AML-193 (cell line): ENCODE results near the gene CCL4.
"Not testable (repeated sequence)": the region's sequence is repeated elsewhere in the genome, so short reads cannot be mapped to it uniquely, and the experiment has no call there.

Source experiments
- DNase-seq, 2 experiments: peaks; one replicate each; lab custom pipeline; 2025; lab: John Stamatoyannopoulos, UW

CCL4 gene

DNA sequence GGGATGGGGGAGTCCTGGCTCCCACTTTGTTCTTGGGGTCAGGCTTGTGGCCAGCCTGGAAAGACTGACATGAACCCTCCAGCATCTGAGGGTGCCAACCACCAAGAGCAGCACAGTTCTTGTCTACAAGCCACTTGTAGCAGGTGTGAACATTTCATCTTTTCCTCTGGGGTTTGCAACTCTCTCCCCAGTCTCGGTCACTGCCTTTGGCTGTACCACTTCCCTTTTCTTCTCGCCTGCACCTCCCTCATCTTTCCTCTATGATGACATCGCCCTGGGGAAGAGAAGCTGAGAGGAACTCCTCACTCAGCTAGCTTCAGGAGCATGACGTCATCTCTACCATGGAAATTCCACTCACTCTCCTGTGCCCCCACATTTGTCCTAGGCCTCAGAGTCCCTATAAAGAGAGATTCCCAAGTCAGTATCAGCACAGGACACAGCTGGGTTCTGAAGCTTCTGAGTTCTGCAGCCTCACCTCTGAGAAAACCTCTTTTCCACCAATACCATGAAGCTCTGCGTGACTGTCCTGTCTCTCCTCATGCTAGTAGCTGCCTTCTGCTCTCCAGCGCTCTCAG lies at the start of gene CCL4:
Gene CCL4 (plus strand): TSS at position 427 of the 575 bp plus-strand sequence. CDS start 79 bp downstream, at position 506.
- DNase-seq, result peak; percentile 70 to 79

DNA sequence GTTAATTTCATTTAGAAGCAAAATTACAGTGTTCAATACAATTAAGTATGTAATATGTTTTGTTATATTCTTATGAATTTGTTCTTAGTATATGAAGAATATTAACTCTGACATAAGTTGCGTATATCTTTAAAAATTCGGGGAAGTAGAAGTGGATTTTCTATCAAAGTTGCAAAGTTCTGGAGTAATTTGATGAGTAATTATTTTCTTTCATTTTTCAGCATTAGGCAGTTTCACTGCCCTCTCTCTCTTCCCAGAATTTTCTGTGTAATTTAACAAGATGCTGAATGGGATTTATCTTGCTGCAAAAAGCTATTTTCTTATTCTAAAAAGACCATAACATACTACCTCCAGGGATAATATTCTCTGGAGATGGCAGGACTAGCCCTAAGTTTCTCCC lies 48.5 kb upstream of the CCL4 start:
- DNase-seq, result no peak

DNA sequence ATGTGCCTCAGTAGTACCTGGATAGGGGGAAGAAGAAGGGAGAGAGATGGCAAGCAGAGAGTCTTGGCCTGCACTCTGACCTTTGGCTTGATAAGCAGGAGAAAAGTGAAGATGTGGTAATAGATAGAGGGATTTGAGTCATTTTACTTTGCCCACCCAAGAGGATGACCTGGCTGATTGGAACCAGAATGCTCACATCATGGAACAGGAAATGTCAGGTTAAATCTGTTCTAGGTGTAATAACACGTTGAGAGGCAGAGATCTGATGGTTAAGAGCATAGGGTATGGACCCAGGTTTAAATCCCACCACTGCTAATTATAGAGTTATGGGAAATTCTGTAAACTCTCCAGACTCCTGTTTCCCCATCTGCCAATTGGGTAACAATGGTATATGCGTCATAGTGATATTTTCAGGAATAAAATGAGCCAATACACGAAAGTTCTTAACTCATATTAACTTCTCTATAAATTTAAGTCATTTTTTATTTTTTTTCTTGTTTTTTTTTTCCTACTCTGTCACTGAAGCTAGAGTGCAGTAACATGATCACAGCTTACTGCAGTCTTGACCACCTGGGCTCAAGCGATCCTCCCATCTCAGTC lies 47.6 kb upstream of the CCL4 start:
- no peak for DNase-seq

DNA sequence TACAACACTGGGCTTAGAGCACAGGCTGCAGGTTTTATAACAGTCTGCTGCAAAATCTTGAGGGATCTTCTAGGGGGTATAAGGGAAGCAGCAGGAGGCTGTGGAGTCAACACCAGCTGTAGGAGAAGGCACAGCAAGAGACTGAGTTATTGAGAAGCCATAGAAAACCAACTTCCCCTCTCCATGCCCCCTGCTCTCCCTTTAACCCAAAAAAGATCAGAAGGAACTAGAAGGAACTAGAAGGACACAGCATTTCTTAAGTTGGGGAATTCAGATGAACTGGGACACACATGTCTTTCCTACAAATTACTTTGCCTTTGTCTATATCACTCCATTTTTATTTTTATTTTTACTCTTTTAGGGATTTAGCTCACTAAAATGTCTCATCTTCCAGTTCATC lies 45.7 kb upstream of the CCL4 start:
- no peak for DNase-seq

DNA sequence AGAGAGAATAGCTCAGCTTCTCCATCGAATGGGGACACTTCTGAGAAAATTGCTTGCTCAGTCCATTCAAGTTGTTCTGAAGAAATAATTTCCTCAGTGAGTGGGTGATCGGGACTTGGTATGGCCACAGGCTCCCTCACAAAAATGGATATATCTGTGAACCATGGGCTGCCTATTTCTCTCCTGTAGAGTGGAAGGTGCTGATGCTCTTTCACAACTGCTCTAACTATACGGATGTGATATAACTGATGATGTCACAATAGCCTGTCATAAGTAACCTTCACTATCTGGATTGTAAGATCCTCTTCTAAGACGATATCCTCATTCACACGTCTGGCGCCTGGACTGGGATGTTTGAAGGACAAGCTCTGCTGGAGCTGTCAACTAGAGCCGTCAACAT lies 44.2 kb upstream of the CCL4 start:
- DNase-seq, result no peak

DNA sequence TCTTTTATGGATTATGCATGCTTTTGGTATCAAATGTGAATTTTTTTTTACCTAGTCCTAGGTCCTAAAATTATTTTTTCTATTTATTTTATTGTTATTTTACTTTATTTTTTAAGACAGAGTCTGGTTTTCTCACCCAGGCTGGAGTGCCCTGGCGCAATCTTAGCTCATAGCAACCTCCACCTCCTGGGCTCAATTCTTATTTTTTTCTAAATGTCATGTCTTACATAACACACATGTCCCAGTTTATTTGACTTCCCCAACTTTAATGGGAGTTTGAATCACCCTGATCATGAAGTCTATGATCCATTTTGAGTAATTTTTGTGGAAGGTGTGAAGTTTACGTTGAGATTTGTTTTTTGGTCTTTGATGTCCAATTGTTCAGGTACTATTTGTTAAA lies 42.8 kb upstream of the CCL4 start:
- no peak for DNase-seq

DNA sequence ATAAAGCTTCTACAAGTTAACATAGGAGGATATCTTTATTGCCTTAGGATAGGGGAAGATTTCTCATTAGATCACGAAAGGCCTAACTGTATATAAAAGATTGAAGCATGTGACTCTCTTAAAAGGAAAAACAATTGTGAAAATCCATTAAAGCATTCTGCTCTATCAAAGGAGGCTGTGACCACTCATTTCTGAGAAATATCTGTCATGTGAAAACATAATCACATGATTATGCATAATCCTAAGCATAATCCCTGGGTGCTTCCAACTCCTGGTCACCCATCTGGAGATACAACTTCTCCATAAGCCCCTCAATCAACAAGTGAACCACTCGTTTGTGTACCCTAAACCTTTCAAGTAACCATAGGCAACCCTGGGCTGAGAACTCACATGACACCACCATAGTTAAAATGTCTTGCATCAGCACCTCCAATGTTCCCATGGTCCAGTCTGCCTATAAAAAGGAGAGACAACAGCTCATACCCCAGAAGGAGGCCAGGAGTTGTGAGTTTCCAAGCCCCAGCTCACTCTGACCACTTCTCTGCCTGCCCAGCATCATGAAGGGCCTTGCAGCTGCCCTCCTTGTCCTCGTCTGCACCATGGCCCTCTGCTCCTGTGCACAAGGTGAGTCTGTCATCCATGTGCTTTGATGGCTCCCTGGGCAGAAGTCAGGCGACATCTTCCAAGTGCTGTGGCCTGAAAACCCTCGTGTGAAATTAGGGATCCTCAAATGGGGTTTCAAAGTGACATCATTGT lies 39.7 kb upstream of the CCL4 start, which contains the start of gene CCL18:
Gene CCL18 (plus strand): TSS at position 487 of the 756 bp plus-strand sequence. CDS start 71 bp downstream, at position 558.
- no peak for DNase-seq

DNA sequence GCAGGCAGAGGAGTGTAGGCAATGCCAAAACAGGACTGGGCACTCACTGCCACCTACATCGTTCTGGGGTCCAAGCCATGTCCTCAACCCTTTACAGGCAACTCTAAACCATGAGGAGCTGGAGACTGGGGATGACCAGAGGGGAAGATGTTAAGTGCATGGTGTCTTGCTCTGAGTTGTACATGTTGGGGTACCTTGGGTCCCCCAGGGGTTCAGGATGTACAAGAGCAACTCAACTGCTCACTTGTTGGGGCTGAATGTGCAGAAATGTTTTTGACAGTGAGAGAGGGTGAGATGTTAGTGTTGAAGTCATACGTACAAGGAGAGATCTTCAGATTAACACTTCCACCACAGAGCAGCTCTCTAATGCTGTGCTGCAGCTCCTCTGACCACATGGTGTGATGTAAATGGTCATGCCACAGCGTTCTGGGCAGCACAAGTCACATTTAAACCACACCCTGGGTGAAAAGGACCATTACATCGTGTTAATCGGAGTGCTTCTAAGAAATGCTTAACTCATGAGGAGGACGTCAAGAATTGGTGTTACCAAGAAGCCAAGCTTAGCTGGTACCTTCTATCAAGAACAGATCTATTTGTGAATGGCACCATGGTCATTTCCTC lies 37.2 kb upstream of the CCL4 start:
- DNase-seq, result no peak

DNA sequence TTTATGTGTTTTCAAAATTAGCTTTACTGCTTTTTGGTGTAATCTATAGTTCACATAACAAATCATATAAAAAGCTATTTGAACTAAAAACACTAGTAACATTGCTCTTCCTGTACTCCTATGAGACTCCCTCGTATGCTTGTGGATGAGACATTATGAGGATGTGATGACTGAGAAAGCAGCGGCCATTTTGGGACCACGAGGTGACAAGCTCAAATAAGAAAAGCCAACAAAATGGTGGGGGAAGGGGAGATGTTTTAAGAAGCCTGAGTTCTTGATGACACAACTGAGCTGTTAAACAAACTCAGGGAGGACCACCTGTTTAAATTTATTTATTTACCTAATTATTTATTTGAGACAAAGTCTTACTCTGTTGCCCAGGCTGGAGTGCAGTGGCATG lies 35.1 kb upstream of the CCL4 start:
- no peak for DNase-seq

DNA sequence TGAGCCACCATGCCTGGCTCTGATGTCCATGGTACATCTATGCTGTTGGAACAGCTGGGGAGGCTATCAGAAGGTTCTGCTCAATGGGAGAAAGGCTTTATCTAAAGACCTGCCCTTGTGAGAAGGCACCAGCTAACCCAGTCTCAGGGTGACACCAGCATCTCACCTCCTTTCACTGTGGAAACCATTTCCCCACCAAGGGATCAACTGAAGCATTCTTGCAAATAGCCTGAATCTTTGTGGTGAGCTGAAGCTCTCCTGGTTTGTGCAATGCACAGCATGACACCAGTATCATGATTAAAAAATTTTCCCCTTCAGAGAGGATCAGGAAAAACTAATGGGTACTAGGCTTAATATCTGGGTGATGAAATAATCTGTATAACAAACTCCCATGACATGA lies 34.5 kb upstream of the CCL4 start:
- no peak for DNase-seq

DNA sequence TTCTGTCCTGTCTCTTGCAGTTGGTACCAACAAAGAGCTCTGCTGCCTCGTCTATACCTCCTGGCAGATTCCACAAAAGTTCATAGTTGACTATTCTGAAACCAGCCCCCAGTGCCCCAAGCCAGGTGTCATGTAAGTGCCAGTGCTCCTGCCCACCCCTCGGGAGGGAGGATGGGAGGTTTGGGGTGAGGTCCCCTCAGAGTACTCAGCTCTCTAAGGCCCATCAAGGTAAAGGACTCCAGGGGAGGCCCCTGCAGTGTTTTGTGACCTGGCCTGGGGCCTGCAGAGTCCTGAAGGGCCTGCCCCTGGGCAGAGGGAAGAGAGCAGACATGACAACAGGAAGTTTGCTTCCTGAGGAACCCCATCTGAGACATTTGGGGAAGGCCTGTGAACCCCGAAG lies 33.2 kb upstream of the CCL4 start:
- no peak for DNase-seq

DNA sequence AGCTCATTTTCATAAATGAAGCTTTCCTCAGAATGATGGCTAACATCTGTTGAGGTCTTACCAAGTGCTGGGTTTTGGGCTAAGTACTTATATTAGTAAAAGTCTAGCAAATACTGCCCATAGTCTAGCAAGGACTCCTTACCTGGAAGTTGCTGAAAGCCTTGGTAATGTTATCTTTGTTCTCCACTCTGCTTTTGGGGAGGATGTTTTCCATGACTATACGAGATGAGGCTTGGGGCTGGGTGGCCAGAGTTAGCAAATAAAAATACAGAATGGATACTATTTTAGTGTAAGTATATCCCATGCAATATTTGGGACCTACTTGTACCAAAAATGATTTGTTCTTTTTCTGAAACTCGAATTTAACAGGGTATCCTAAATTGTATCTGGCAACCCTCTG lies 31.9 kb upstream of the CCL4 start:
- no peak for DNase-seq

DNA sequence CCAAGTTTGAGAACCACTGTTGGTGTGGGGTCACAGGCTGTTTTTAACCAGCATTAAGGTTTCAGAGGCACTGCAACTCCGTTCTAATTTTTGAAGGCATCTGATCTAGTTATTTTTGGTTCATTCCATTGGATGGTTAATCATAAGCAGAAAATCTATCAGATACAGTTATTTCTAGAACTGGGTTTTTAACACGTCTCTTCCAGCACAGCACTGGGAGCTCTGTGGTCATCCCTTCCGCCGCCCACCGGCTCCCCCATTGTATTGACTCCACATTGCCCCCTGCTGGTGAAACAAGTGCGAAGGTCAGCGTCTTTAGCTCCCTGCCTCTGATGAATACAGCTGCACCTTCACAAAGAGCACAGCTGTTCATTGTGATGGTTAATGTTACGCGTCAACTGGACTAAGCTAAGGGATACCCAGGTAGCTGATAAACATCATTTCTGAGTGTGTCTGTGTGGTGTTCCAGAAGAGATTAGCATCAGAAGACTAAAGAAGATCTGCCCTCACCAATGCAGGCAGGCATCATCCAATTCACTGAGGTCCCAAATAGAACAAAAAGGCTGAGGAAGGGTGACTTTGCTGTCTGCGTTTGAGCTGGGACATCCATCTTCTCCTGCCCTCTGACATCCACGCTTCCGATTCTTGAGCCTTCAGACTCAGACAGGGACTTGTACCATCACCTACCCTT lies 31.1 kb upstream of the CCL4 start:
- peak; percentile 36 to 46 for DNase-seq

DNA sequence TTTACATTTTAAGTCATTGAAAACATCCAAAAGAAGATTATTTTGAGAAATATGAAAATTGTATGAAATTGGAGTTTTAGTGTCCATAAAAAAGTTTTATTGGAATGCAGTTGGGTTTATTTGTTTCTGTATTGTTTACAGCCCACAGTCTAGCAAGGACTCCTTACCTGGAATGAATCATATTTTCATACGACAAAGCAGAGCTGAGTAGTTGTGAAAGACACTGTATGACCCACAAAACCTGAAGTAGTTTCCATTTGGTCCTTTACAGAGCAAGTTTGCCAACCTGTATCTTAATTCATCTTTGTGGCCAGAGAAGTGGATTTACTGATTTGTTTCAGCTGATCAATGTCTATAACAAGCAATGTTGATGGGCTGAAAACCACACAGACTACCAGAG lies 29.3 kb upstream of the CCL4 start:
- DNase-seq, result no peak

DNA sequence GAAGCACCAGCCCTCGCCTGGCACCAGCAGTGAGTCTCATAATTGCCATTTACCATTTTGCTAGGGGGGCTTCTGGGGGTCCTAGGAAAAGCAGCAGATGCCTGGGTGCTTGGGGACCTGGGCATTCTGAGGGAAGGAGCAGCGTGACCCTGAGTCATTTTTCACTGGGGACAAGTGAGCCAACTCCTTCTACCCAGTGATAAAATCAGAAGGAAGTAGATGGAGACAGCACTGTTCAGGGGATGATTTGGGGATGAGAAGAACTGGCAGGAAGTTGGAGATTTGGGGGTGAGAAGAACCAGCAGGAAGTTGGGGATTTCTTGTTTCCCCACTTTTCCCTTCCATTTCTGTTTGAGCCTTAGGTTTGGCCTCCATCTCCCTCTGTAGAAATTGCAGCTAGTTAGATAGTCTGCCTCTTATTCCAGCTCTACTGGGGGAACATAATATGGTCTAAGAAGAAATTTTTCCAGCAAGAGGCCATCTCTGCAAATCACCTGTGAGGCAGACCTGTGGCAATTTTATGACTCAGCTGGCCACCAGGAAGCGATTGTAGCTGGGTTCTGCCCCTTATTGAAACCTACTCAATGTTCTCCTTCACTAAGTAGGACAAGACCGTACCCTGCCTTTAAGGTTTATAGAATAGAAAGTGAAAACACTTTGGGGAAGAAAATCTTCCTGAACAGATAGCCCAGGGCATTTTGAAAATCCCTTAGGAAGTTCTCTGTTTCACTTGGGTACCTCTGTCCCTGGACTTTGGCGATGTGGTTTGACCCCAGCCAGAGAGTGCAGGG lies 21.8 kb upstream of the CCL4 start:
- not testable (repeated sequence) for DNase-seq

DNA sequence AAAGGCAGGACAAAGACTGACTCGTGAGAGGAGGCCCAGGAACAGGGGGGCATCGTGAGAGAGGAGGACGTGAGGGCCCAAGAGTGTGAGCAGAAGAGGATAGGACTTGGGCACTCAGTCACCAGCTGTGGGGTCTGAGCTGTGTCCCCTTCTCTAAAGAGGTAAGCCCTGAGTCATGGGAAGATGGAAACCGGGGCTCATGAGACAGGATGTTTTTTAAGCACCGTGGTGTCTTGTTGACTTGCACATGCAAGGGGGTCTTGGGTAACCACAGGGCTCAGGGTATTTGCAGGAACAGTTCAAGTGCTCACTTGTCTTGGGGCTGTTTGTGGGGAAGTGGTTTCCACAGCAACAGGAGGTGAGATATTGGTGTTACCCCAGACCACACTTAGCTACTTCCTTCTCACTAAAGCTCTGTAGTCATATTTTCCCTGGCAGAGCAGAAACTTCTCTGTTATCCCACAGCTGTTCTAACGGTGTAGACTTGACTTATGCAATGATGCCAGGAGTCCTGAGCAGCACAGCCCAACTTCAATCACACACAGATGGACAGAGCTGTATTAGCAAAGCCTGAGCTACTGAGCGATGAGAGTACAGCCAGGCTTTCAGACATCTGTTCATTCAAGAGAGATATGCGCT lies 21.0 kb upstream of the CCL4 start:
- peak; percentile 99 to 100 for DNase-seq

DNA sequence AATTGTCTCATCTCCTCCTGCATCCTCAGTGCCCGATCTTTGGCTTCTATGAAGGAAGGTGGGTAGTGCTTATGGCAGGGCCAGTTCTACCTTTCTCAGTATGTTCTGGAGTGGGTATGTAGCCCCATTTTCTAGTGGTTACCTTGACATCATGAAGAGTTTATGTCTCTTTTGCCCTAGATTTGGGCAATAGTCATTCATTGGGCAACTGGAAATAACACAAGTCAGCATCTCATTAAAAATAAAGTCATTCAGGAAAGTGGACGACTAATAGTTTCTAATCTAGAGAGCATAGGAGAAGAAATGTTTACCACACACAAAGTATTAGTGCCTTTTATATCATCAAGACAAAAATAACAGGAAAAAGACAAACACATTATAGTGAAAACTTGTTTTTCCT lies 19.9 kb upstream of the CCL4 start:
- peak in 1 of 2 experiments; percentile 17 for DNase-seq

DNA sequence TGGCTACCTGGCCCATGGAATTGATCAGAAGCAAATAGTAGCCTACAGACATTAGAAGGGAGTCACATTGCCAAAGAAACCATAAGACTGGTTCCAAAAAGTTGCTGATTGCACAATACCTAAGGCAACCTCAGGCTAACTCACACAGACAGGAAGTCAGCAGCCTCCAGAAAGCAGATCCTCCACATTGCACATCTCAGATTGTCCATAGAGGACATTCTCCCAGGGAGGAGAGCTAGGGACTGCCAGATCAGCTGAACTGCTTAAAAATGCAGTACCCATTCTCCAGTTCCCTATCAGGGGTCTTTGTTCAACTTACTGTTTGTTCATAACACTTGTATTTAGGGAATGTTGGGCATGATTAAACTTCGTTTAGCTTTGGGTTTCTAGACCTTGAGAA lies 17.9 kb upstream of the CCL4 start:
- DNase-seq, result peak; percentile 93 to 94

DNA sequence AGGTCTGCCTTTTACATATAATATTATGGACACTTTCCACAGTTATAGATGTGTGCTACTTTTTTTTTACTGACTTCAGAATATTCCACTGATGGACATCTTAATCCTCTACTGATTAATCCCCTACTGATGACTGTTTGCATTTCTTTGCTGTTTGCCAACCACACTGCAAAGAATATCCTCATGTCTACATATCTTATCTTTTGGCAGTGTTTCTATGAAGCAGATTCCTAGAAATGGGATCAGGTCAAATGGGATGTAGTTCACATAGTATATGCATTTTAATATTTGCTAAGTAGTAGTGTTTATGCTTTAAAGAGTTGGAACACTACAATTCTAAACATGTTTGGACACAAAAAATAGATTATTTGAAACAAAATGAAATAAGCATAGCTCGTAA lies 16.8 kb upstream of the CCL4 start:
- no peak for DNase-seq

DNA sequence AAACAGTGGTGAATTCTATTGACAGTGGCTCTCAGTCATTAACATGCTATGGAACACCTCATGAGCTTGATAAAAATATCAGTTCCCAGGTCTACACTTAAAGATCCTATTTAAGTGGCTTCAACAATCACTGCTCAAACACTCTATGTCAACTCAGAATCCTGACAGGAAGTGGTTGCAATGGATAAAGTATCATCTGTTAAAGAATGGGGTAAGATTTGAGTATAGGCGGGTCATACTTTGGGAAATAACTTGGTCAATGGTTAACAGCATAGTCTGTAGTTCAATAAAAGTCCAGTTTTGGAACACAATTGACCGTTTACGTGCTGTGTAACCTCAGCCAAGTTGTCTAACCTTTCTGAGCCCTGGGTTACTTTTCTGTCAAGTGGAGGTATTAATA lies 16.2 kb upstream of the CCL4 start:
- not testable (repeated sequence) for DNase-seq
